Coronary artery (tissue), 2 donors: ENCODE measurements around the gene ECHDC3.
"Not testable (repeated sequence)": the region's sequence is repeated elsewhere in the genome, so short reads cannot be mapped to it uniquely, and the experiment has no call there.

ENCODE experiments used
- DNase-seq: peaks from one replicate; pipeline ENCODE4 v3.0.0-alpha.2; 2017; ENCODE audit warnings: low spot score
- H3K27ac ChIP-seq, 2 donors: fragments of 200-600 bp; sonication (generic); one replicate each; pipeline ENCODE4 v1.5.1; 2016 to 2019
- H3K4me3 ChIP-seq: fragments of 200-600 bp; sonication (generic); 2 replicates; pipeline ENCODE4 v1.5.1; 2016; ENCODE audit warnings: mild to moderate bottlenecking, moderate library complexity
- TF ChIP-seq, protein P1 (sequence below): fragments of 200-600 bp; sonication (generic); IDR thresholded peaks from one replicate; pipeline ENCODE4 v1.5.1; 2019; ENCODE audit warnings: antibody characterized with exemption

Gene ECHDC3

DNA sequence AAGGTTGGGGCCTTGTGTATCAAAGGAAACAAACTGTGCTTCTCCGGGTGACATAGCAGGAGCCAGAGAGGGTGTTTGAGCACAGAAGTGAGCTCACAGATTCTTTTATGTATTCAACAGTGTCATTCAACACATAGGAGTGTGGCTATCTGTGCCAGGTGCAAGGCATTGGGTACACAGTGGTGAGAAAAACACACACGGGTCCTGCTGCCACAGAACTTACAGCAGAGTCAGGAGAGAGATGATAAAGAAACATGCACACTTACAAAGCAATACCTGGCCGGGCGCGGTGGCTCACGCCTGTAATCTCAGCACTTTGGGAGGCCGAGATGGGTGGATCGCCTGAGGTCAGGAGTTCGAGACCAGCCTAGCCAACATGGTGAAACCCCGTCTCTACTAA, 16.3 kb upstream of the ECHDC3 start:
- Histone ChIP-seq H3K27ac (no peak overlapping the region), H3K4me3 (no peak overlapping the region)
- TF ChIP-seq, protein P1, sequence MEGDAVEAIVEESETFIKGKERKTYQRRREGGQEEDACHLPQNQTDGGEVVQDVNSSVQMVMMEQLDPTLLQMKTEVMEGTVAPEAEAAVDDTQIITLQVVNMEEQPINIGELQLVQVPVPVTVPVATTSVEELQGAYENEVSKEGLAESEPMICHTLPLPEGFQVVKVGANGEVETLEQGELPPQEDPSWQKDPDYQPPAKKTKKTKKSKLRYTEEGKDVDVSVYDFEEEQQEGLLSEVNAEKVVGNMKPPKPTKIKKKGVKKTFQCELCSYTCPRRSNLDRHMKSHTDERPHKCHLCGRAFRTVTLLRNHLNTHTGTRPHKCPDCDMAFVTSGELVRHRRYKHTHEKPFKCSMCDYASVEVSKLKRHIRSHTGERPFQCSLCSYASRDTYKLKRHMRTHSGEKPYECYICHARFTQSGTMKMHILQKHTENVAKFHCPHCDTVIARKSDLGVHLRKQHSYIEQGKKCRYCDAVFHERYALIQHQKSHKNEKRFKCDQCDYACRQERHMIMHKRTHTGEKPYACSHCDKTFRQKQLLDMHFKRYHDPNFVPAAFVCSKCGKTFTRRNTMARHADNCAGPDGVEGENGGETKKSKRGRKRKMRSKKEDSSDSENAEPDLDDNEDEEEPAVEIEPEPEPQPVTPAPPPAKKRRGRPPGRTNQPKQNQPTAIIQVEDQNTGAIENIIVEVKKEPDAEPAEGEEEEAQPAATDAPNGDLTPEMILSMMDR = no peak
- no peak for DNase-seq

GRCh38 chr10:11727563-11727962, 14.6 kb upstream of the ECHDC3 start:
- Histone ChIP-seq H3K27ac (no peak overlapping the region), H3K4me3 (no peak overlapping the region)
- TF ChIP-seq, protein P1 = no peak
- DNase-seq = no peak

DNA sequence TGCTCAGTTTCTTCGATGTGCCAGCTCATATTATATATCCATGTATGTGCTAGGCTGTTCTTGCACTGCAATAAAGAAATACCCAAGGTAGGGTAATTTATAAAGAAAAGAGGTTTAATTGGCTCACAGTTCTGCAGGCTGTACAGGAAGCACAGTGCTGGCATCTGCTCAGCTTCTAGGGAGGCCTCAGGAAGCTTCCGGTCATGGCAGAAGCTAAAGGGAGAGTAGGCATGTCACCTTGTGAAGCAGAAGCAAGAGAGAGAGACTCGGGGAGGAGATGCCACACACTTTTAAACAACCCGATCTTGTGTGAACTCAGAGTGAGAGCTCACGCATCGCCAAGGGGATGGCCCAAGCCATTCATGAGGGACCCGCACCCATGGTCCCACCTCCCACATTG, 13.8 kb upstream of the ECHDC3 start:
- Histone ChIP-seq H3K4me3 (no peak overlapping the region), H3K27ac (no peak overlapping the region)
- TF ChIP-seq, protein P1 = no peak
- DNase-seq = no peak

- no peak overlapping the region for H3K4me3 ChIP-seq
- DNase-seq = no peak
- TF ChIP-seq, protein P1 = no peak
- H3K27ac ChIP-seq = no peak overlapping the region
Measured at GRCh38 chr10:11729790-11730315, 12.3 kb upstream of the ECHDC3 start.

GRCh38 chr10:11730779-11731178, 11.4 kb upstream of the ECHDC3 start:
- Histone ChIP-seq H3K27ac (no peak overlapping the region), H3K4me3 (no peak overlapping the region)
- no peak for DNase-seq
- TF ChIP-seq, protein P1 = no peak

GRCh38 chr10:11736767-11737166, 5.4 kb upstream of the ECHDC3 start:
- DNase-seq, H3K4me3 ChIP-seq, H3K27ac ChIP-seq: not testable (repeated sequence)

DNA sequence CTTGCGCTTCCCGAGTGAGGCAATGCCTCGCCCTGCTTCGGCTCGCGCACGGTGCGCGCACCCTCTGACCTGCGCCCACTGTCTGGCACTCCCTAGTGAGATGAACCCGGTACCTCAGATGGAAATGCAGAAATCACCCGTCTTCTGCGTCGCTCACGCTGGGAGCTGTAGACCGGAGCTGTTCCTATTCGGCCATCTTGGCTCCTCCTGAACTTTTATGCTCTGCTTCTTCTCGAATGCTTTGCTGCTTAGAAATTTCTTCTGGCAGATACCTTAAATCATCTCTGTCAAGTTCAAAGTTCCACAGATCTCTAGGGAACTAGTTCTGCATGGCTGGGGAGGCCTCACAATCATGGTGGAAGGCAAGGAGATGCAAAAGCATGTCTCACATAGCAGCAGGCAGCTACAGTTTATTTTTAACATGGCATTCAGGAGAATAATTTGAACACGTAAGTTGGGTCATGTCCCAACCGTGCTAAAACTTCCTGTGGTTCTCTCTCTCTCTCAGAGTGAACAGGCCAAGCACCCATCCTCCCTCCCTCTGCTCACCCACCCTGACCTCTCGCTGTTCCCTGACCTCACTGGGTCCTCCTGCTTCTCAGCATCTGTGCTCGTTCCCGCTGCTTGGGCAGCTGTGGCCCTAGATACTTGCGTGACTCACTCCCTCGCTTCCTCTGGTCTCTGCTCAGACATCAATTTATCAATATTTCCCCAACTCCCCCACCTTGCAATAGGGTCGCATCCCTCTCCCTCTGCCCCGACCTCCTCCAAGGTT, 4.7 kb upstream of the ECHDC3 start:
- H3K27ac ChIP-seq, DNase-seq, H3K4me3 ChIP-seq: not testable (repeated sequence)

DNA sequence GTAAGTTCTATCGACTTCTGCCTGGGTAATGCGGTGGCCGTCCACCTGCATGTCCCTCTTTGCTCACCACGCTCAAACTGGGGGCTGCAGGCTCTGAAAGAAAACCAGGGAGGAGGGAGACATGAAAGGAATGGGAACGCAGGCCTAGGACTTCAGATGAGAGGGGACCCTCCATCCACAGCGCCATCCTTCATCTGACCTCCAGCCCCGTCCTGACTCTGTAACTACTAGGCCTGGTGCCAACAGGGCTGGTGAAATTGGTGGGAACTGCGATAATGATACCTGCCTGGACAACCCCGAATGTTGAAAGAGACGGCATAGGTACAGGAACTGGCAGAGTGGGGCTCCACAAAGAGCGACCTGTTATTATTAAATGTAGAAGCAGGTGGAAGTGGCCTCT, 1.3 kb upstream of the ECHDC3 start:
- TF ChIP-seq, protein P1 = no peak
- DNase-seq = no peak
- H3K27ac ChIP-seq = no peak overlapping the region
- H3K4me3 ChIP-seq = no peak overlapping the region
